ENCODE measurements around the gene CENPC. TPM values are rescaled to one million over a fixed set of nuclear protein-coding genes. Genes with fewer than 3 reads are reported as not detected.

The CENPC gene
- total RNA-seq, 1 experiment from 2014 or later, result 19.7 TPM

DNA sequence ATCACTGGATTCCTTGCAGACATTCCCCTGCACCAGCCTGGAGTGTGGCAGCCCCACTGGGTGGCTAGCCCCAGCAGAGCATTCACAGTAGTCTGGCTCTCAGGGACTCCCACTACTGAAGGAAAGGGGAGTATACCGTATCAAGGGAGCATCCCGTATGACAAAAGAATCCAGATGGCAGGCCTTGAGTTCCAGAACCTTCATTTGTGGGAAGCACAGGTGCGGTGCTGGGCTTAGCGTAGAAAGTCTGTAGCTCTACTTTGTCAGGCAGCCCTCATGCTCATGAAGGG, 79.6 kb downstream of the CENPC start:
- Mint-ChIP-seq H3K9me3 (ENCODE audit: unreplicated experiment) (no peaks in the 10 kb centered on the region), H3K4me3 (ENCODE audit: unreplicated experiment) (no peak overlapping the region), H3K27me3 (ENCODE audit: insufficient read depth, unreplicated experiment) (no peaks in the 10 kb centered on the region), H3K4me1 (ENCODE audit: low read depth, unreplicated experiment) (no peaks in the 10 kb centered on the region), H3K36me3 (ENCODE audit: insufficient read depth, unreplicated experiment) (no peaks in the 10 kb centered on the region), H3K27ac (ENCODE audit: unreplicated experiment) (no peak overlapping the region)
- no peaks in the 10 kb centered on the region for H3K27me3 ChIP-seq (replicated peaks; ENCODE audit: control insufficient read depth, insufficient read depth, low read length)
- ChIA-PET POLR2A (no interaction called here), CTCF (no interaction called here)
- no peak for DNase-seq
- no TSS peak for BruUV-seq (replicated peaks)
- intact Hi-C loops (cut with micrococcal nuclease; ENCODE audit: unreplicated experiment), result no loop called here
- H3K4me3 ChIP-seq (ENCODE audit: low read depth, low read length), result no peak overlapping the region
- TF ChIP-seq, protein P1, sequence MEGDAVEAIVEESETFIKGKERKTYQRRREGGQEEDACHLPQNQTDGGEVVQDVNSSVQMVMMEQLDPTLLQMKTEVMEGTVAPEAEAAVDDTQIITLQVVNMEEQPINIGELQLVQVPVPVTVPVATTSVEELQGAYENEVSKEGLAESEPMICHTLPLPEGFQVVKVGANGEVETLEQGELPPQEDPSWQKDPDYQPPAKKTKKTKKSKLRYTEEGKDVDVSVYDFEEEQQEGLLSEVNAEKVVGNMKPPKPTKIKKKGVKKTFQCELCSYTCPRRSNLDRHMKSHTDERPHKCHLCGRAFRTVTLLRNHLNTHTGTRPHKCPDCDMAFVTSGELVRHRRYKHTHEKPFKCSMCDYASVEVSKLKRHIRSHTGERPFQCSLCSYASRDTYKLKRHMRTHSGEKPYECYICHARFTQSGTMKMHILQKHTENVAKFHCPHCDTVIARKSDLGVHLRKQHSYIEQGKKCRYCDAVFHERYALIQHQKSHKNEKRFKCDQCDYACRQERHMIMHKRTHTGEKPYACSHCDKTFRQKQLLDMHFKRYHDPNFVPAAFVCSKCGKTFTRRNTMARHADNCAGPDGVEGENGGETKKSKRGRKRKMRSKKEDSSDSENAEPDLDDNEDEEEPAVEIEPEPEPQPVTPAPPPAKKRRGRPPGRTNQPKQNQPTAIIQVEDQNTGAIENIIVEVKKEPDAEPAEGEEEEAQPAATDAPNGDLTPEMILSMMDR (IDR thresholded peaks at IDR 0.05; ENCODE audit: insufficient read depth in 1 of 2, low read depth in 1 of 2, low read length in 1 of 2, severe bottlenecking in 1 of 2, unreplicated experiment in 1 of 2), result no peak
- H3K36me3 ChIP-seq (ENCODE audit: control insufficient read depth, insufficient read depth, low read length), result no peaks in the 10 kb centered on the region; the same call in 1 of the 2 replicates
- H3K4me1 ChIP-seq, result no peaks in the 10 kb centered on the region
- no peaks in the 10 kb centered on the region for H3K9me3 ChIP-seq

DNA sequence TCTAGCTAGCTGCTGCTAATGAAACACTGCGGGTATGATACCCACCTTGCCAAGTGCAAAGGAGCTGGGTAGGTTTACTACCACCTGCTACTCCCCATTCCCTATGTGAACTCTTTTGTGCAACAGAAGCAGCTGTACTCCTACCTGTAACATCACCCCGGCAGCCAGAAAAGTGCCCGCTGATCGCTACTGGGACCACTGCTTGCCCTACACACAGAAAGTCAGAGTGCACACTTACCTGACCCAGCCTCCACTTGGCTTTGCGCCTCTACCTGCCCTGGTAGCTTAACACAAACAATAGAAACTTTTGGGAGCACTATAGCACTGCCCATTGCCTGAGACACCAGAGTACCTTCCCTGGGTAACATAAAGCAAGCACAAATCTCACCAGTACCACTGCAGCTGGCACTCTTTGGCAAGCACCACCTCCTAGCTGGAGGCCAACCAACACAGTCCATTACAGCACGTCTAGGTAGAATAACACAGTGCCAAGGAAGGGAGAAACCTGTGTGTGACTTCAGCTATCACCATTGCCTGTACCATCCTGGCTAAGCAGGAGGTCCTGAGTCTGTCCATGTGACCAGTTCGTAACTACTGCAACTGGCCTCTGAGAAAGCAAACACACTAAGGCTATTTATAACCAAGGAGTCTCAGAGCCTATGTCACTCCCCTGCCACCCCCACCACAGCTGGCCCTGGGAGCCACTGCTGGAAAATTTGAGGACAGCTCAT, 80.1 kb downstream of the CENPC start:
- no TSS peak for BruUV-seq (replicated peaks)
- intact Hi-C loops (cut with micrococcal nuclease; ENCODE audit: unreplicated experiment), result no loop called here
- Histone ChIP-seq H3K4me1 (no peaks in the 10 kb centered on the region), H3K36me3 (ENCODE audit: control insufficient read depth, insufficient read depth, low read length) (no peaks in the 10 kb centered on the region; the same call in 1 of the 2 replicates), H3K4me3 (ENCODE audit: low read depth, low read length) (no peak overlapping the region), H3K27me3 (replicated peaks; ENCODE audit: control insufficient read depth, insufficient read depth, low read length) (no peaks in the 10 kb centered on the region), H3K9me3 (no peaks in the 10 kb centered on the region)
- CTCF ChIA-PET, result no interaction called here
- DNase-seq, result no peak
- TF ChIP-seq, protein P1 (IDR thresholded peaks at IDR 0.05; ENCODE audit: insufficient read depth in 1 of 2, low read depth in 1 of 2, low read length in 1 of 2, severe bottlenecking in 1 of 2, unreplicated experiment in 1 of 2), result no peak
- H3K27ac Mint-ChIP-seq (ENCODE audit: unreplicated experiment), result no peak overlapping the region
- no peaks in the 10 kb centered on the region for H3K4me1 Mint-ChIP-seq (ENCODE audit: low read depth, unreplicated experiment)
- no peaks in the 10 kb centered on the region for H3K36me3 Mint-ChIP-seq (ENCODE audit: insufficient read depth, unreplicated experiment)
- POLR2A ChIA-PET, result no interaction called here
- H3K4me3 Mint-ChIP-seq (ENCODE audit: unreplicated experiment), result no peak overlapping the region
- H3K27me3 Mint-ChIP-seq (ENCODE audit: insufficient read depth, unreplicated experiment), result no peaks in the 10 kb centered on the region
- H3K9me3 Mint-ChIP-seq (ENCODE audit: unreplicated experiment), result no peaks in the 10 kb centered on the region

- no peaks in the 10 kb centered on the region for H3K36me3 ChIP-seq (ENCODE audit: control insufficient read depth, insufficient read depth, low read length)
- CTCF ChIA-PET, result no interaction called here
- H3K9me3 Mint-ChIP-seq (ENCODE audit: unreplicated experiment), result no peaks in the 10 kb centered on the region
- H3K4me1 ChIP-seq, result no peaks in the 10 kb centered on the region
- H3K4me3 Mint-ChIP-seq (ENCODE audit: unreplicated experiment), result no peak overlapping the region
- no TSS peak for BruUV-seq (replicated peaks)
- H3K4me3 ChIP-seq (ENCODE audit: low read depth, low read length), result no peak overlapping the region
- no peaks in the 10 kb centered on the region for H3K27me3 ChIP-seq (replicated peaks; ENCODE audit: control insufficient read depth, insufficient read depth, low read length)
- intact Hi-C loops (cut with micrococcal nuclease; ENCODE audit: unreplicated experiment), result no loop called here
- H3K27me3 Mint-ChIP-seq (ENCODE audit: insufficient read depth, unreplicated experiment), result no peaks in the 10 kb centered on the region
- DNase-seq, result no peak
- POLR2A ChIA-PET, result no interaction called here
- H3K27ac Mint-ChIP-seq (ENCODE audit: unreplicated experiment), result no peak overlapping the region
- no peaks in the 10 kb centered on the region for H3K9me3 ChIP-seq
- H3K4me1 Mint-ChIP-seq (ENCODE audit: low read depth, unreplicated experiment), result no peaks in the 10 kb centered on the region
- TF ChIP-seq, protein P1 (IDR thresholded peaks at IDR 0.05; ENCODE audit: insufficient read depth in 1 of 2, low read depth in 1 of 2, low read length in 1 of 2, severe bottlenecking in 1 of 2, unreplicated experiment in 1 of 2), result no peak
- peaks cover 10% of the 10 kb centered on the region for H3K36me3 Mint-ChIP-seq (ENCODE audit: insufficient read depth, unreplicated experiment)
These were observed 84.7 kb downstream of the CENPC start for GRCh38 chr4:67460574-67460973.

All from Caco-2 (cell line).